NCI-H460 (cell line): Measurements from ENCODE around the gene TMEM92. TPM values are rescaled to one million over a fixed set of nuclear protein-coding genes. Genes with fewer than 3 reads are reported as not detected.
"Not testable (repeated sequence)": the region's sequence is repeated elsewhere in the genome, so short reads cannot be mapped to it uniquely, and the experiment has no call there.

Experiments used
- DNase-seq: peaks from one replicate; pipeline ENCODE4 v3.0.0-alpha.2; 2016; ENCODE audit warnings: low read depth; ENCODE audit errors: extremely low read depth
- total RNA-seq: library from RNA; depleted of rRNA; stranded (reverse); fragments of >200 nt; shearing (Covaris generic); gene quantifications from 2 replicates; pipeline ENCODE4 v1.2.3, GENCODE V29; 2014

The TMEM92 gene
- total RNA-seq, 1 experiment from 2014 or later: 0.52 TPM

DNA sequence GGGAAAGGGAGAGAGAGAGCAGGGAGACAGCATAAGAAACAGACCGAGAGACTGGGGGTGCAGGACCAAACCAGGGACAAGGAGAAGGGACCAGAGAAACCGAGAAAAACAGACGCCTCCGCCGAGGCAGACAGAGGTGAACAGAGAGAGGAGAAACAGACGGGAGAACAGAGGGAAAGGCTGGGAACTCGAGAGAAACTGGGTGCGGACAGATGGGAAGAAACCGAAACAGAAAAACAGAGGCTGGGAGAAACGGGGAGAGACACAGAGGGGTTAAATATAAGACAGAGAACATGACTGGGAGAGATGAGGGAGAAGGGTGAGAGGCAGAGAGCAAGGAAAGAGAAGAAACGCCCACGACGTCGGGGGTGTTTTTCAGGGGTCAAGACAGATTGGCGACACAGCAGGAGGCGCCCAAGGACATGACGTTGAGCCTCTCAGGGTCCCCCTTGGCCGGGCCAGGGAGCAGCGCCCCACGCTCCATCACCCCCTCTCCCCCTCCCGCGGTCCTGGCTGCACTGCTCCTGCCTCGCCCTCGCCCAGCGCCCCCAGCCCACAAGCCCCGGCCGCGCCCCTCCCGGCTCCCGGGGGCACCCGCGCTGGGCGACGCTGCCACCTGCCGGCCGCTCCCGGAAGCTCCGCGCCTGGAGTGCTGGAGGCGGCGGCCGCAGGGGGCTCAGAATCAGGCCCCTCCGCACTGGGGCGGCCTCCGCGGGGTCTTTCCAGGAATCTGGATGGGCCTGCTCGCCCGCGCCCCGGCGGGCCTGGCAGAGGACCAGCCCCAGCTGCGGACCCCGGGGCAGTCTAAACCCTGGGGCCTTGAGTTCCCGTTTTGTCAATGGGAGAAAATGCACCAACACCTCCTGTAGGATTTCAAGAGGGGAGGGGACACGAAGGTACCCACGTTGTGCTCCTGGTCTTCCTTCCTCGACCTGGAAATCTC is 1.3 kb upstream of the TMEM92 start:
- DNase-seq: no peak

DNA sequence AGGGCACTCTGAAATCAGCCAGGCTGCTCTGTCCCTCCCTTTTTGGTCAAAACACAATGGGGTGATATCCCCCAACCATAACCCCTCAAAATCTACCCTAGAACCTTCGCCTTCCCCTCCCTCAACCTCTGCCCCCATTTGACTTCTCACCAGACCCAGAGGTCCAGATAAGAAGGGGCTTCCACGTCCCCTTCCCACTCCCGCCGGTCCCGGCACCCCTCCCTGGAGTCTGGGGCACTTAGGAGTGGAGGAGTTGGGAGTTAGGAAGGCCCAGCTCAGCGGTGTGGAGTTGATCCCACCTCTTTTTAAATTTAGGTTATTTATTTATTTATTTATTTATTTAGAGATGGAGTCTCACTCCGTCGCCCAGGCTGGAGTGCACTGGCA is 619 bp upstream of the TMEM92 start:
- DNase-seq: no peak

DNA sequence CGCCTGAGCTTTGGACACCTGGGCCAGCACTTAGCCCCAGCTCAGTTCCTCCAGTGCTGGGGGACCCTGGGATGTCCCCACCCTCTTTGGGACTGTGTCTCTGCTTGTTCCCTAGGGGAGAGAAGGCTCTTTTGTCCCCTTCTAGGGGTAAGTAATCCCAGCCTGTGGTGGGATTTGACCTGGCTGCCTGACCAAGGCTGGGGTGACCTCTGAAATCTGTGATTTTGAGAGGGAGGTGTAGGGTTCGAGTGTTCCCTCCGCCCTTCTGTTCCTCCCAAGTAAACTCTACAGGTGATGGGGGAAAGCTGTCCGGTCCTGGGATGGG is 593 bp downstream of the TMEM92 start:
- no peak for DNase-seq

DNA sequence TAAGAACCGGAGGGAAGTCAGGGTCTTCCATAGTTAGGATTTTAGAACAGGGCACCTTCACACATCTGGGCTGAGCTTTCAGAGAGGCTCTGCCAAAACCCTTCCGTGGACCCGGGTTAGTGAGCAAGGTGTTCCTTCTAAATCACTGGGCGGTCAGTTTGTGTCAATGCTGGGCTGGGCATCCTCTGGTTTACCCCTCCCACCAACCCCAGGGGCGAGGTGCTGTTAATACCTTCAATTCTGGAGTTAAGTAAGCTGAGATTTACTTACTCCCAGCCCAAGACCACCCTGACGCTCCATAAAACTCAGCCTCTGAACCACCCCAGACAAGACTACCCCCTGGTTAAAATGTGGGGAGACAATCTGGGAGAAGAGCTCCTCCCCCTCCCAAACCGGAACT is 1.0 kb downstream of the TMEM92 start:
- no peak for DNase-seq

DNA sequence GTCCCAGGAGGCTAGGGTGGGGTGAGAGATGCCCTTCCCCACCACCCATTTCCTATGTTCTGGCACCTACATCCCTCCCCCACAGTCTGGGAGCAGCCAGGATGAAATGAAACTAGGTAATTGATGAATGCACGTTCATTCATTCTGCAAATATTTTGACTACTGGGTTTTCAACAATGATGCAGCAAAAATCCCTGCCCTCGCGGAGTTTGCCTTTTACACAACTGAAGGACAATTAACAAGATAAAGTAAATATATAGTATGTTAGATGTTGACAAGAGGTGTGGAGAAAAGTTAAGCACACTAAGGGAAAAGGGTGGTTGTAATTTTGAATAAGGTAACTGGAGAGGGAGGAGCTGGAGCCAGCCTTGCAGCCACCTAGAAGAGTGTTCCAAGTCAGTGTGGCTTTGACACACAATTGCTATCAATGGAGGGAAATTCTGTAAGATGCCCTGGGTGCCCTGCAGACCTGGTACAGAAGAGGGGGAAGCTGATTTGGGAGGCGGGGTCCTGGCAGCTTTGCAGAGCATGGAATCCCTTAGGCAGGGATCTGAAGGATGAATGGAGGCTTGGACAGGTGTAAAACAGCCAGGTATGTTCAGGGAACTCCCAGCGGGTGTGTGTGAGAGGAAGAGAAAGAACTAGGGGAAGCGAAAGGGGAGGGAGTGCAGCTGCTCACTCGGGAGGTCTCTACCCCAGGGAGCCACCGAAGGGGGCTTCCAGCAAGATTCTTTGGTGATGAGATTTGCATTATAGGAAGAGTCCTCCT is 2.5 kb downstream of the TMEM92 start:
- no peak for DNase-seq

DNA sequence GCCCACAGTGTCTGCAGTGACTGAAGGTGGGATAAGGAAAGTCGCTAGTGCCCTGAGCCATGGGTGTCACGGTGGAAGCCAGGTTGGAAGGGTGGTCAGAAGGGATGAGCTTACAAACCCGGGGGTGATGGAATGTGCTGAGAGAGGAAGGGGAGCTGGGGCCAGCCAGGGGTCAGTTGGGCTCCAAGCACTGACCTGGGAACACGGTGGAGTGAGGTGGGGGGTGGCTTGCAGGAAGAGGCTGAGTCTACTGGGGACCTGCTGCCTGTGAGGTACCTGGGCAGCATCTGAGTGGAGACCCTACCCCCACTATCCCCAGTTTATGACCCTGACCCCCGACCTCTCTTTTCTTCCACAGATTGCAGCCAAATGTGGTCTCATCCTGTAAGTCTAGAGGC is 3.1 kb downstream of the TMEM92 start:
- DNase-seq: no peak

DNA sequence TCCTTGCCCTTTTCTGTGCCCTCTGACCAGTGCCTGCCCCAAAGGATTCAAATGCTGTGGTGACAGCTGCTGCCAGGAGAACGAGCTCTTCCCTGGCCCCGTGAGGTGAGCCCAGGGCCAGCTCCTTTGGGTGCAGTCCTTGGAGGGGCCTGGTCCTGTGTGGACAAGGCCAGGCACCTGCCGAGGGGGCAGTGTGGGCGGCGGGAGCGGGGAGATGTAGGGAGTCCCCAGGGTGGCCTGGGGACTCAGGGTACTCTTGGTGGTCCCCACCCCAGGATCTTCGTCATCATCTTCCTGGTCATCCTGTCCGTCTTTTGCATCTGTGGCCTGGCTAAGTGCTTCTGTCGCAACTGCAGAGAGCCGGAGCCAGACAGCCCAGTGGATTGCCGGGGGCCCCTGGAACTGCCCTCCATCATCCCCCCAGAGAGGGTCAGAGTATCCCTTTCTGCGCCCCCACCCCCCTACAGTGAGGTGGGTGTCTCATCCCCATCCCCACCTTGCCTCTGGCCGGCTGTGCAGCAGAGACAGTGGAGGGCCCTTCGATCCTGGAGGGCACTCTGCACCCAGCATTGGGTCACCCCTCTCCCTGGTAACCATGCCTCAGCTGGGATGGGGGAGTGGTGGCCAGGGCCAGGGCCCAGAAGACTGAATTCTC is 4.4 kb downstream of the TMEM92 start:
- no peak for DNase-seq

DNA sequence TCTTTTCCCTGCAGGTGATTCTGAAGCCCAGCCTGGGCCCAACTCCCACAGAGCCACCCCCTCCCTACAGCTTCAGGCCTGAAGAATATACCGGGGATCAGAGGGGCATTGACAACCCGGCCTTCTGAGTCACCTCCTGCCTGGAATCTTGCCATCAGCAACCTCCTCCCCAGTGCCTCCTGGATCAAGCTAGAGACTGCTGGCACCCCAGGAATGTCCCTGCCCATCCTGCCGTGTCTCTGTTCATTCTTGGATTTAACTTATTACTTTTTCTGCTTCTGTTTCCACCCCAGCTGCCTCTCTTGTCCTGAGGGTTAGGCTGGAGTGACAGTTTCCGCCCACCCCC is 4.9 kb downstream of the TMEM92 start:
- no peak for DNase-seq

DNA sequence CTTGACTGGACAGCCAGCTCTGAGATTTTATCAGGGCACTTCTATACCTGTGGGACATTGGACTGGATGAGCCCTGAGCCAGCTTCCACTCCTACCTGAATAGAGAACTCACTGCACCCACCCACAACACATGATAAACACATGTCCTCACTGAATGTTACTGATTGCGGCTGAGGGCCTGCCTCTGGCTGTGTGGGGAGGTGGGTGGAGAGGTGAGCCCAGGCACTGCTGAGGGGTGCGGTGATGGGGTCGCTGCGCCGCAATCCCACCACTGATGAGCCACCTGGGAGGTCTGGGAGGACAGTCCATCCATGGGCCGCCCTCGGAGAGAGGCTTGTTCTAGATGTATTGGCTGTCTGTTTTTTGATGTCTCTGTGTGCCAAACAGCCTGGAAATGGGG is 5.4 kb downstream of the TMEM92 start:
- no peak for DNase-seq

DNA sequence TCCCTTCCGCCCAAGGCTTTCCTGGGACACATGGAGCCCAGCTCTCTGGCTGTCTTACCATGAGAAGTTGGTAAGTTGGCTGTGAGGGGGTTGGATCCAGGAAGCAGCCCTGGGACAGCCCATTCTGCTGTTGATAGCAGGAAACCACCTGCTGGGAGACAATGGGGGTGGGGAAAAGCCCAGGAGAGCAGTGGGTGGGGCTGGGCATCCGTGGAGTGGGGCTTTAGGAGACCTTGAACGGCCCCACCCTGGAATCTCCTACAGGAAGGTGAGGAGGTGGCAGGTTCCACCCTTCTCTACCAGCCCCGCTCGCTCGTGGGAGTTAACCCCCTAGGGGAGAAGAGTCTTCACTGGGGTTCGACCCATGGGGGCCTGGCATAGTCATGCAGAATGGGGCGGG is 5.8 kb downstream of the TMEM92 start:
- DNase-seq: no peak

DNA sequence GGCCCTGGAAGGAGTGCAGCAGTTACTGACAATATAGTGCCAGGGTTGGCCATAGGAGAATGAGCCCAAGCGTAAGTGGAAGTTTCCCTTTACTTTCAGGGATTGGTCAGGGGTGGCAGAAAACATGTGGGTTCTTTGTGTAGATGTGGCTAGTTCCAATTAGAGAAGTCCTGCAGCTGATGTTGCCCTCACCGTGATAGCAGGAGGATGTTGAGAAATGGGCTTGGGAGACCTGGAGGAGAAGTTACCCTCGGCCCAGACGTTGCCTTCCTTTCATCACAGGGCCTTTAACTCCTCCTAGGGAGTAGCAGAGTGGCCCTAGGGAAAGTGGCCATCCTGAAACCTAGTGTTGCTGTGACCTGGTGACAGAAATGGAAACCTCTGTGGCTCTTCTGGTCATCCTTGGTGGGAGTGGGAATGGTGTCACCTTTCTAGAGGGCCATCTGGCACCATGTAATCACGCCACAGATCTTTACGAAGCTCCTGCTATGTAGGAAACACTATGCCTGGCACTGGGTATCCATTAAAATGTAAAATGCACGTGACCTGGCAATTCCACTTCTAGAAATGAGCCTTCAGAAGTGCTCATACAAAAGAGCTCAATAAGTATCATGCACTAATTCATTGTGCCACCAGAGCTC is 6.7 kb downstream of the TMEM92 start:
- DNase-seq: no peak

DNA sequence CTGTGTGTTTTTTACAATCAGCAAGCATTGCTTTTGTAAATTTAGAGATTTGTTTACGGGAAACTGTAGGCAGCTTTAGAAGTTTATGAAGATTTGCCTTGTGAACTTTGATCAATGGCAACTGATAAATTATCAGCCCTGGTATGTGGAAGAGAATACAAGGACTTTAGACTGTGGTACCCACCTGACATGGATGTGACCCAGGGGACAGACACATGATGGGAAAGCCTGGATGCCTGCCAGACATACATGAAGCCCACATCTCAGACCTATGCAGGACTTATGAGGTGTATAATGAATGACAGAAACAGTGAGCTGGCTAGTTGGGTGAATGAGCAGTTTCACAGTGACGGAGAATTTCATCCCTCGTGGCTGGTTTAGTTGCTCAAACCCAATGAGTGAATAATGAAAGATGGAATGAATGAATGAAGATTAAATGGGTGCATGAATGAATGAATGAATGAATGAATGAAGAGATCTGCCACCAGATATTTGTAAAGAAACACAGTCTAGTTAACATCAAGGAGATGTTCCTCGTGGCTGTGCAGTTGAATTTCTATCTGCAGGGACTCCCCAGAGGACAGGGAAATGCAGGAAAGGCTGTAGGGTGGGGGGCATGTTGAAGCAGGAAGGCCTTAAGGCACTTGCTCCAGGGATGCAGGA is 7.6 kb downstream of the TMEM92 start:
- DNase-seq: no peak

DNA sequence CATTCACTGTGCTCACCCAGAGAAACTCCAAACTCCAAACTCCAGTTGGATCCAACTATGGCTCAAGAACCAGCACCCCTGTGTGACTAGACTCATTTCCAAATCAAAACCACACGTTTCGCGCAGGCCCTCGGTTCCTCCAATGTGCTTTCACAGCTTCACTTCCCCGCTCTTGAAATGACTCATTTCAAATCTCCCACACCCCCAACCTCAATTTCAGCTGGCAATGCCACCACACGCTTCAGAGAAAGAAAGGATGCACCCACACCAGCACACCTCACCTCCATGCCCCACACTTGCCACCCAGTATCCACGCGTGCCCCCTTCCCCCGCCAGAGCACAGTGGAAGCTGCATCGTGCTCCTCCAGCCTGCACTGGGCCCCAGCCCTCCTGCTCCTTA is 9.0 kb downstream of the TMEM92 start:
- no peak for DNase-seq

DNA sequence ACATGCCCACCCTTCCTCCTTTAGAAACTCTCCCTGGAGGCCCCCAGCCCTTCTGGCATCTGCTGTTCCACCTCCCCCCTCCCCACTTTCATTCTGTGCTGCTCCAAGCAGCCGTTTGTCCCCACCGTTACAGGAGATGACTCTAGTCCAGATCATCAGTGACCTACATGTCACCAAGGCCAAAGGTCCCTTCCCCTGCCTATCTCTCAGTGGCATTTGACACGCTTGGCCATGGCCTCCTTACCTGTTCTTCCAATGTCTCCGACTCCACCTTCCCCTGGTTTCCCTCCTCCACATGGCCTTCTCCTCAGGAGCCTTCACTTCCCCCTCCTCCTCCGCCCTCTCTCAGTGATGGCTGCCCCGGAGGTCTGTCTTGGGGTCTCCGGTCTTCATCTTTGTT is 9.4 kb downstream of the TMEM92 start:
- no peak for DNase-seq

DNA sequence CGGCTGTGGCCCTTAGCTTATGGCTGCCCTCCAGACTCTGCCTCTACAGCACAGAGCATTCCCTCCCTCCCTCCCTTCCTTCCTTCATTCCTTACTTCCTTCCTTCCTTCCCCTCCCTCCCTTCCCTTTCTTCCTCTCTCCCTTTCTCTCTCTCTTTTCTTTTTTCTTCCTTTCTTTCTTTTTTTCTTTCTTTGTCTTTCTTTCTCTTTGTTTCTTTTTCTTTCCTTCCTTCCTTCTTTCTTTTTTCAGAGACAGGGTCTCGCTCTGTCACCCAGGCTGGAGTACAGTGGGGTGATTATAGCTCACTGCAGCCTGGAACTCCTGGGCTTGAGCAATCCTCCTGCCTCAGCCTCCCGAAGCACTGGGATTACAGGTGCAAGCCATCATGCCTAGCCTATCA is 11.7 kb downstream of the TMEM92 start:
- DNase-seq: no peak

DNA sequence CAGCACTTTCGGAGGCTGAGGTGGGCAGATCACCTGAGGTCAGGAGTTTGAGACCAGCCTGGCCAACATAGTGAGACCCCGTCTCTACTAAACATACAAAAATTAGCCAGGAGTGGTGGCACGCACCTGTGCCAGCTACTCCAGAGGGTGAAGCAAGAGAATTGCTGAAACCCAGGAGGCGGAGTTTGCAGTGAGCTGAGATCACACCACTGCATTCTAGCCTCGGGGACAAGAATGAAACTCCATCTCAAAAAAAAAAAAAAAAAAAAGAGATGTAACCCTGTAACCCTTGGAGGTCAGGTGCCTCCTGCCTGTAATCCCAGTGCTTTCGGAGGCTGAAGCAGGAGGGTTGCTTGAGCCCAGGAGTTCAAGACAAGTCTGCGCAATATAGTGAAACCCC is 13.0 kb downstream of the TMEM92 start:
- not testable (repeated sequence) for DNase-seq

DNA sequence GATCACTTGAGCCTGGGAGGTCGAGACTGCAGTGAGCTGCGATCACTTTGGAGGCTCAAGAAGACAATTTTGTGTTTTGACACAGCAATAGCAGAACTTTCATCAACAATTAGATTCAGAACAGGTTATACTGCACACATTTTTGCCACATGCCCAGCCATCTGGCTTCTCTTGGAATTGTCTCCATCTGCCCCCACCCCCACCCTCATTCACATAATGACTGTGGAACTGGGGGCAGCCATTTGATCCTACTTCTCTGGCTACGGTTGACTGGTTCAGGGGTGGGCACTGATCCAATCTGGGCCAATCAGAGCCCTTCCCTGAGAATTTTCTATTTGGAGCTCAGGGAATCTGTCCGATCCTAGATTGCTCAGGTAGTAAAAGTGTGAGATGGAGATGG is 14.0 kb downstream of the TMEM92 start:
- no peak for DNase-seq

DNA sequence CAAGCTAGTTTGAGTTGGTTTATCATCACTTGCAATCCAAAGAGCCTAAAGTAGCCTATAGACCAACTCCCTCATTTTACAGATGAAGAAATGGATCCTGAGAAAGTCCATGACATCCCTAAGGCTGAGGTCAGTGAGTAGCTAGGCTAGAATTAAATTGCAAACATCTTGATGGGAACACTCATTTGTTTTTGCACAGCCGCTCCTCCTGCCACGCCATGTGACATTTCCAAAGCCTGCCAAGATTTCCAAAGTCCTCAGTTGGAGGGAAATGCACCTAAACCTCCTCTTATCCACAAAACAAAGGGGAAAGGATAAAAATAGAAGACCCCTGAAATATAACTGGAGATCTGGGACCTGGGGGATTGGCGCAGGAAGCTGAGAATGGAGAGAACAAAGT is 15.0 kb downstream of the TMEM92 start:
- no peak for DNase-seq

DNA sequence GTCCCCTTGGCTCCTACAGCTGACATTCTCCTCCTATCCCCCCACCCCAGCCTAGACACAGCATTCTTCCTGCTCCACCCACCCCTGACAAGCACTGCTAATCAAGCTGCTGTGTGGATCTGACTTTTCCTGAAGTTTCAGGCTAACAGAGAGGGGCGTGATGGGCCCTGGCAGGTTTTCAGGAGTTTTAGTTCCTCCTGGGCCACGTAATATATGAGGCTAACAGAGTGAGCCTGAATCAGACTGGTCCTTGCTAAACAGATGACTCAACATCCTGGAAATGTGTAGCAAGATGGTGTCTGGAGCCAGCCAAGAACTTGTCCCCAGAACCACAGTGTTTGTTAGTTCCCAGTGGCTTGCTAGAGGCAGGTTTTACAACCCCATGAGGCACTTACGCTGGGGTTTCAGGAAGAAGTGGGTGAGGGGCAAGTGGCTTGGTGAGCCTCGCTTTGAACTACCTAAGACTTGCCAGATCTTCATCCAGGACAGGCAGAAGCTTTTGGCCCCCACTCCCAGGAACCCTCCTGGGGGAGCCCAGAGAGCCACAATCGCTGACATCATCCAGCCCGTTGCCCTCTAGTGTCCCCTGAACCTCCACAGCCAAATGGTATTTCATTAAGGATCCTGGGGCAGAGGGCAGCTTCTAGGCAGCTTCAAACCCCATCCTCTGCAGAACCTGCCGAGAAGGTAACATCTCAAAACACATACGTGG is 15.9 kb downstream of the TMEM92 start:
- DNase-seq: peak; percentile 69

DNA sequence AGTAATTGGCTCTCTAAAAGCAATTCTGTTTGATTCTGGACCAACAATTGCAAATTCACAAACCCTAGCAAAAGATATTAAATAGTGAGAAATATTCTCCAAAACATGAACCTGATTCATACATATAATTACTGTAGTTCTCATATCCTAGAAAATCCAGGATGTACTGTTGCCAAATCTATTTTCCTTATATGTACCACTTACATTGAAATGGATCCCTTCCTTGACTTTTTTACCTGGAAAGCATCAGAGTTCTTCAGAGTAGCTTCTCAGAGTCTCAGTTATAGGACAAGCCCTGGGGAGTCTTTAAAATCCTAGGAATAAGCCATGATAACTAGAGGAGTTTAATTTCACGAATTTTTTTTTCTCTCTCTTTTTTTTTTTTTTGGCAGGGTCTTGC is 16.7 kb downstream of the TMEM92 start:
- no peak for DNase-seq
